NCI-H1694 treated with DMSO at 0.1 percent for 48 hours (cell line): ENCODE data around the gene ANKS1B.

ENCODE experiments used
- DNase-seq: peaks from one replicate; lab custom pipeline; 2025; lab: John Stamatoyannopoulos, UW

ANKS1B gene

GRCh38 chr12:99201906-99202645, 782.7 kb downstream of the ANKS1B start:
- DNase-seq: no peak

- no peak for DNase-seq
Measured at GRCh38 chr12:99200711-99201384, 783.9 kb downstream of the ANKS1B start.

- DNase-seq: no peak
Measured at GRCh38 chr12:99195474-99195873, 789.3 kb downstream of the ANKS1B start.

GRCh38 chr12:99192489-99192888, 792.2 kb downstream of the ANKS1B start:
- no peak for DNase-seq

- no peak for DNase-seq
Measured at GRCh38 chr12:99176871-99177270, 807.9 kb downstream of the ANKS1B start.

GRCh38 chr12:99170461-99170860, 814.3 kb downstream of the ANKS1B start:
- DNase-seq: no peak

GRCh38 chr12:99170037-99170436, 814.7 kb downstream of the ANKS1B start:
- DNase-seq: no peak

GRCh38 chr12:99157946-99158345, 826.8 kb downstream of the ANKS1B start:
- no peak for DNase-seq

GRCh38 chr12:99154983-99155336, 829.8 kb downstream of the ANKS1B start:
- DNase-seq: no peak

GRCh38 chr12:99154216-99154982, 830.3 kb downstream of the ANKS1B start:
- DNase-seq: no peak

GRCh38 chr12:99153293-99153692, 831.4 kb downstream of the ANKS1B start:
- DNase-seq: no peak

- no peak for DNase-seq
Measured at GRCh38 chr12:99152337-99152736, 832.4 kb downstream of the ANKS1B start.

GRCh38 chr12:99151744-99152143, 833.0 kb downstream of the ANKS1B start:
- DNase-seq: no peak

- no peak for DNase-seq
Measured at GRCh38 chr12:99147130-99147529, 837.6 kb downstream of the ANKS1B start.

GRCh38 chr12:99146730-99147129, 838.0 kb downstream of the ANKS1B start:
- DNase-seq: no peak

- DNase-seq: no peak
Measured at GRCh38 chr12:99146185-99146584, 838.6 kb downstream of the ANKS1B start.

- no peak for DNase-seq
Measured at GRCh38 chr12:99142651-99143050, 842.1 kb downstream of the ANKS1B start.

- DNase-seq: no peak
Measured at GRCh38 chr12:99140017-99140720, 844.6 kb downstream of the ANKS1B start.

- no peak for DNase-seq
Measured at GRCh38 chr12:99138393-99138792, 846.3 kb downstream of the ANKS1B start.

GRCh38 chr12:99137124-99137855, 847.4 kb downstream of the ANKS1B start:
- DNase-seq: no peak

- no peak for DNase-seq
Measured at GRCh38 chr12:99136516-99136915, 848.2 kb downstream of the ANKS1B start.

GRCh38 chr12:99135376-99135775, 849.4 kb downstream of the ANKS1B start:
- DNase-seq: no peak
